ENCODE measurements around the gene PARVA.
A peak's percentile ranks its signal among the peaks of the same experiment; 100 is the strongest.
"Not testable (repeated sequence)": the region's sequence is repeated elsewhere in the genome, so short reads cannot be mapped to it uniquely, and the experiment has no call there.

The PARVA gene

DNA sequence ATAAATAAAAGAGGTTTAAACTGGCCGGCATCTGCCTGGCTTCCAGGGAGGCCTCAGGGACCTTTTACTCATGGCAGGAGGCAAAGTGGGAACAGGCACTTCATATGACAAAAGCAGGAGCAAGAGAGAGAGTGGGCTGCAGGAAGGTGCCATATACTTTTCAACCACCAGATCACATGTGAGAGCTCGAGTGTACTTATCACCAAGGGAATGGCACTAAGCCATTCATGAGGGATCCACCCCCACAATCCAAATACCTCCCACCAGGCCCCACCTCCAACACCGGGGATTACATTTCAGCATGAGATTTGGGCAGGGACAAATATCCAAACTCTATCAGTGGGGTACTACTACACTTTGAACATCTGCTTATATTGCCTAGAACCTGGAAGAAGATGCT is 126.5 kb downstream of the PARVA start:
- DNase-seq (ENCODE audit: low spot score) = no peak

DNA sequence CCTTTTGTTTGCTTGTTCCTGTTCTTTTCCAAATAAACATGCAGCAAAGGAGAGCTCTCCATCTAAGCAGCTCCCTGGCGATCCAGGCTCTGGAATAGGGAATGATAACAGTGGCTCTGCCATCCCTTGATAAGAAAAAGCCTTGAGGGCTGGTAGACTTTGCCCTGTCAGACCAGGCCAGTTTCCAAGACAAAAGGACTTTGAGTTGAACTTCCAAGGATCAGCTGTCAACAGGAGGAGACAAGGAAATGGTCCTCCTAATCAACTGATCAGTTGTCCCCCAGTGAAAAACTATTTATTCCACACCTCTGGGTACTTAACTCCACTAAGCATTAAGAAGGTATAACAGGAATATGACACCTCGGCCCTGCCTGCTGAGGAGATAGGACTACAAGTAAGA is 127.8 kb downstream of the PARVA start:
- no peak for DNase-seq (ENCODE audit: low spot score)

GRCh38 chr11:12506404-12506921 is 129.1 kb downstream of the PARVA start:
- no peak for DNase-seq (ENCODE audit: low spot score)

- DNase-seq (ENCODE audit: low spot score) = no peak
Observed at GRCh38 chr11:12507391-12507790, 130.0 kb downstream of the PARVA start.

- no peak for DNase-seq (ENCODE audit: low spot score)
Observed at GRCh38 chr11:12508151-12508751, 130.9 kb downstream of the PARVA start.

DNA sequence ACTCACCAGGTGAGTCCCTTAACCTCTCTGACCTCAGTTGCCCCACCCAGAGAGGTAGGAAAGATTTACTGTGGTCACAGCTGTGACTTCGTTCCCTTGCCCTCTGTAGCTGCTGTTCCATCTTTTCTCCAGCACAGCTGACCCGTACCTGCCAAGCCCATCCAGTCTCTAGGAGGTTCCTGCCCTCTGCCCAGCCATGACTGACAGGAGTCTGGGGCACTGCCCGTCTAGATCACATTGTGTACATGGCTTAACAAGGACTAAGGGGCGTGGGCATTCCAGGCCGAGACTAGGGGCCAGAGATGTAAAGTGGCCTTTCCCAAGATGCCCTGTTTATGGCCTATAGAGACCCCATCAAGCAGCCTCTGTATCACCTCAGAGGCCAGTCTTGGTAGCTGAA is 132.0 kb downstream of the PARVA start:
- no peak for DNase-seq (ENCODE audit: low spot score)

DNA sequence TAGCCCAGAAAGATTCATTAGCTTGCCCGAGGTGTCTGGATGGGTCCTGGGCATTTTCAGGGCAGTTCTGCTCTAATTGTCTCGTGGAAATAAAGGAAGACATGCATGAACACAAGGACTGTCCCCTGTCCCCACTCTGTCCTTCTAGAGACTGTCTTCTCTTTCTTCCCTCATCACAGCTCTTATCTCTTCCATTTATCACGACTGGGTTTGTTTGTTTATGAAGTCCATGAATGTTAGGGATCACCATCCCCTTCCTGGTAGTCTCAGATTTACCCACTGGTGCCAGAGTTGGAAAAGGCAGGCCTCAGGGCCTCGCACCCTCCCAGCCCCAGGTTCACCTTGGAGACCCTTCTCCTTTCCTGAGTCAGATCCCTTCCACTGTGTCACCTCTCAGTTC is 134.8 kb downstream of the PARVA start:
- no peak for DNase-seq (ENCODE audit: low spot score)

DNA sequence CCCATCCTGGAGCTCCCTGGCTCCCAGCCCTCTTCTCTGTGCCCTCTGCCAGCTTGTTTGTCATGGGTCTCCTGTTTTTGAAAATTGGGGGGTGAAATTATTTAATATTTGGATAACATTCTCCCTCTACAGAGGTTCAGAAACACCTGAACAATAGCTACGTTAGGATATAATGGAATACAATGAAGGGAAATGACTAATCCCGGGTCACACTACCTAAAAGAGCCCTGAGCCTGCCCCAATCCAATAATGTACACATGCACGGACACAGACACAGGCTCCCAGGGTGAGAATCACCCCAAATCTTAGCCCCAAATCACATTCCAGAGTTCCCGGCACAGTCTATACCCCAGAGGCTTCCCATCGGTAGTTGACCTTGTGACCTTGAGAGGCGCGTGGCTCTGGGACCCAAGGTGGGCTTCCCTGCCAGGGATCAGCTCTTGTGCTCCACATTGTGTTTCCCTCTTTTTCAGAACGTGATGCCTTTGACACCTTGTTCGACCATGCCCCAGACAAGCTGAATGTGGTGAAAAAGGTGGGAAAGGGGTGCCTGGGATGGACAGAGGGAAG is 135.5 kb downstream of the PARVA start:
- no peak for DNase-seq (ENCODE audit: low spot score)

DNA sequence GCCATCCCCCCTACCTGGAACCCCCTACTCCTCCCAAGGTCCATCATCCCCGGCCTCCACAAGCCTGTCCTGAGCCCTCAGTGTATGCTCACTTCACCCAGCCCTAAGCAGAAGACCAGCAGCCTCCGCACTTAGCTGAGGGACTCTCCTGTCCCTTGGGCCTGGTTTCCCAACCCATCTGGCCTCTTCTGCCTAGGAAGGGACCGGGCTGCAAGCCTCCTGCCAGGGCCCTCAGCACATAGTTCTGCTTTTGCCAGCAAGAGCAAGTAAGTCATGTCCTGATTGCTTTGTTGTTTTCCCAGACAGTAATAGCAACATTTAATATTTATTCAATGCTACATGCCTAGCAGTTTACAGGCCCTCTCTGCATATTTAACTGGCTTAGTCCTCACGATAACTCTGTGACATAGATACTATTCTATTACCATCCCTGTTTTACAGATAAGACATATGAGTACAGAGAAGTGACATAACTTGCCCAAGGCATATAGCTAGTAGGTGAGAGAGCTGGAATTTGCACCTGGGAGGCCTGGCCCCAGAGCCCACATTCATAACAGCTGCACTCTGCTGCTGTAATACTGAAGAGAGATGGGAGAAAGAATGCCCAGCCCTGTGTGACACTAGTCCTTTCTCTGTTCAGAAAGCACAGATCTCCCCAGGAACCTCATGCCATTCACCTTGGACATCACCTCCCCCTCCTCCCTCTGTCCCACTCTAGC is 139.2 kb downstream of the PARVA start:
- DNase-seq (ENCODE audit: low spot score) = no peak

GRCh38 chr11:12517306-12517705 is 139.9 kb downstream of the PARVA start:
- no peak for DNase-seq (ENCODE audit: low spot score)

DNA sequence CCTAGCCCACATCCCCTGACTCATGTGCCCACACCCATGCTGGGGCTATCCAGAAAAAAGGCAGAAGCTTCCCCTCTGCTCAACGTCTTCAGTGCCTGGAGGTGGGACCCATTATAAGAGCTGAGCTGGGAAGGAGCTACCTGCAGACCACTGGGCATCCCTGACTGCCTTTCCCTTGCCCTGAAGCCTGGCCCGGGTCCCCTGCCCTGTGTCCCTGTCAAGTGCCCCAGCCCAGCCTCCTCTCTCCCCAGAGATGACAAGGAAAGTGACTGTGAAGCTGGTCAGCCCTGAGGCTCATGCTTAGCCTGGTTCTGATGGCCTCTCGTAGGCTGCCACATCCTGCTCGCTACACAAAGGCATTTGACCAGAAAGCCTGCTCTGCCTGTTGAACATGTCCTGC is 140.4 kb downstream of the PARVA start:
- DNase-seq (ENCODE audit: low spot score) = no peak

DNA sequence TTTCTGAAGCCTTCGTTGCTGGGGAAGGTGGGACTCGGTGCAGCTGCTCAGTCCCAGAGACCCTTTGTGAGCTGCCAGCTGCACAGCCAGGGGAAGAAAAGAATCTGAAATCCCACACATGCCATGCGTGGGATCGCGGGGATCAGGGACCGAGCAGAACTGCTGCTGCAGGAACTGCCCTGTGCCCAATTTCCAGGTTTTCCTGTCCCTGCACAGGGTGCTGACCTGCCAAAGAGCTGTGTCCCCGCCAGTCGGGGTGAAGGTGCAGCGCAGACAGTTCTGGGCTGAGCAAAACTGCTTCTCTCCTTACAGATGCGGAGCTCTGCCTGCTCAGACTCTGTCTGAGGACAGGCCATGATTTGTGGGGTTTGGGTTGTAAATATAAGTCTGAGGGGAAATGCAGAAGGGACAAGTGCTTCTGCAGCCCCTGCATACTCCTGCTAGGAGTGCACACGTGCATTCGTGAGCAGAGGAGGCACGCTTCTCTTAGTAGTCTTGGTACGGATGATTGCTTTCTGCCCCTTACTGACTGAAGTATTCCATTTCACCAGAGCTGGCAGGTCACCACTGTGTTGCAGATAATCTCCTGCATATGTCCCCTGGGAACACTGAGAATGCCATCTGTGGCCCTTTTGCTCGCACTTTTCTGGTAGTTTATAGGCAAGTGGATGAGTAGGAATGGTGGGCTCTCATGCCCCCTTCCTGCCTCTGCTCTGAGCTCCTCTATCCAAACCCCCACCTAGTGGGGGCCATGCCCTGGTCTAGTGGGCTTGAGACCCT is 141.4 kb downstream of the PARVA start:
- DNase-seq (ENCODE audit: low spot score) = peak; percentile 69

DNA sequence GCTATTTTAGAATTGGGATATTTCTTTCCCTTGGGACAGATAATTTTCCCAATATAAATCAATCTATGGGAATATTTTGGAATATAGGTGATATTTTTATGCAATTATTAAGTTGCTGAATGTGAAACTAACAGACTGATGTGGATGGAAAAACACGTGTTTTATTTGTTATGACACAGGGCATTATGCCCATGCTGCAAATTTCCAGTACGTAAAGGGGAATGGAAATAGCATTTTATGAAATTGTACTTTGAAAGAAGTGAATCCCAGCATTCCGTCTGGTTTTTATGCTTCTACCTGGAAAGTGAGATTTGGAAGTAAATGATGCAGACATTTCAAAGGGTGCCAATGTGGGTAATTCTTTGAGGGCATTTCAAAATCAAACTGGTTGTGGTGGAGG is 142.7 kb downstream of the PARVA start:
- no peak for DNase-seq (ENCODE audit: low spot score)

- not testable (repeated sequence) for DNase-seq (ENCODE audit: low spot score)
Observed at GRCh38 chr11:12520576-12520975, 143.2 kb downstream of the PARVA start.

DNA sequence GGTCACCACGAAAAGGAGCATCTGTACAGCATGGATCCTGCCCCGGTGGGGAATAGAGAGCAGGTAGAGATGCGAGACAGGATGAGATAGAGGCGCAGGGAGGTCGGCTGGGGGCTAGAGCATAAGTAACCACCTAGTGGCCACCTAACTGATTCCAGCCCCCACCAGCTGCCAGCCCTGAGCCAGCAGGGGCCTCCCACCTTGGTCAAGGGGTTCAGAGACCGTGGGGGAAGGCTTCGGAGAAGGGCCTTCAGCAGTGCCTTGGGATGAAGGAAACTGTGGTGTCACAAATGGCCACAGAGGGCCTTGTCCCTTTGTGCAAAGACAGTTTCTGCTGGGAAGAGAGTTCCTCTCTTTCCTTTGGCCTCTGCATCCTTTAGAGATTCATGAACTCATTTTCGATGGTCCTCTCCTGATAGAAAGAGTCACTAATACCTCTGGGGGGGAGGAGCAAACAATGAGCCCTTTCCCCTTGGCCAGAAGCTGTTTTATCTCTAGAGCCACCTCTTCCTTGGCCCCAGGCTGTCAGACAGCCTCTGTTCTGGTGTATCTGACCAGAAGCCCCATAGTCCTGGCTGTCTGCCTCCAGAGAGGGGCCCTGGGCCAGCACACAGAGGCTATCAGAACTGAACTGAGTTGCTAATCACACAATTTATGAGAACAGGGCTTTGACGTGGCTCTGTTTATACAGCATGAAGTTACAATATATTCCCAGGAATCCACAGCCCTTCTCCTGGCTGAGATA is 146.0 kb downstream of the PARVA start:
- no peak for DNase-seq (ENCODE audit: low spot score)

DNA sequence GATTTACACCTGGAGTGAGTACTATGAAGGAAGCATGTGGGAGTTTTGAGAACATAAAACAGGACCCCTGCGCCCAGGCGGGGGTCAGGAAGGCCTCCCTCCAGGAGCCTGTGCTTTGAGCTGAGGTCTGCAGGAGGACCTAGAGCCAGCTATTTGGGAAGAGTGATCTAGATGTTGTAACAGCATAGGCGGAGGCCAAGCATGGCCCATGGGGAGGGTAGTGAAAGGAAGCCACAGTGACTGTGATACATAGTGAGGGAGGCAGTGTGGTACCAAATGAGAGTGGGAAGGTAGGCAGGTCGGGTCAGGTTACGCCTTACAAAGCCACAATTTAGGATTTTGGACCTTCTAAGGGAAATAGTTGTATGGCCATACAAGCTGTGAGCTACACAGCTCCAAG is 147.5 kb downstream of the PARVA start:
- no peak for DNase-seq (ENCODE audit: low spot score)

DNA sequence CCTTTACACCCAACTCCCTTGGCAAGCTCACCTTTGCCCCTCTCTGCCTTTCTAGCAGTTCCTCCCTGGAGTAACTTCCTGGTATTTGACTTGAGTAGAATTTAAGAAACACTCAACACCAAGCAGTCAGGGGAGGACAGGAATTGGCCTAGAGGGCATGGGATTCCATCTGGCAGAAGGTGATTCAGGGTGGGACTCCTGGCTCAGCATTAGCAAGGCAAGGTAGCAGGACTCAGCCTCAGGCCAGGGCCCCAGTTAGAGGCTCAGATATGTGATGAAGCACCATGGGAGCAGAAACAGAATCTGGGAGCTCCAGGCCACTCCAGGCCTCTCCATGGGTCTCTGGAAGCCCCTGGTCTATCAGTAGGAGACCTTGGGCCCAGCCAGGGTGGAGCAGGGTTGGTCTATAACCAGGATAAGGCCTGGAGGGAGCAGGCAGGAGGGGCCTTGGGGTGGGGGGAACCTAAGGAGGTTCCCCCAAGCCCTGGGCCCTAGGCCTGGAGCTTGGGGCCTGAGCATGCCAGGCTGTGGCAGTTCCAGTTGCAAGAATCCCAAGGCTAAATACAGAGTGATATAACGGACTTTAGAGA is 148.2 kb downstream of the PARVA start:
- no peak for DNase-seq (ENCODE audit: low spot score)

GRCh38 chr11:12526789-12527188 is 149.4 kb downstream of the PARVA start:
- DNase-seq (ENCODE audit: low spot score) = no peak

- DNase-seq (ENCODE audit: low spot score) = no peak
Observed at GRCh38 chr11:12528487-12528886, 151.1 kb downstream of the PARVA start.

DNA sequence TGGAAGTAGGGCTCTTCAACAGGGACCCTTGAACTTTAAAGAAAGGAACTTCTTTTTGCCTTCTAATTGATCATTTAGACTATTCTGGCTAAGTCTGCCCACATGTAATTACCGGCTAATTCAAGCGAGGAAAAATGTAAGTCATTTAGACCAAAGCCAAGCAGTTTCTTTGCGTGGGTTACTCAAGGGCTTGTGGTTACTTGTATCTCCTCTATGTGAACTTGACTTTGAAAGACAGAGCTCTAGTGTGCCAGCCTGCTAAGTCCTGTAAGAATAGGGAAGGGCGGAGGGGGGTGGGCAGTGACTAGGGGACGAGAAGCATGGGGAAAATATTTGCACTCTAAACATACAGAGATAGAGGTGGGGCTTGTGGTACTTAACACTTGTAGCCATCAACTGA is 151.7 kb downstream of the PARVA start:
- no peak for DNase-seq (ENCODE audit: low spot score)

GRCh38 chr11:12529793-12530192 is 152.4 kb downstream of the PARVA start:
- no peak for DNase-seq (ENCODE audit: low spot score)

DNA sequence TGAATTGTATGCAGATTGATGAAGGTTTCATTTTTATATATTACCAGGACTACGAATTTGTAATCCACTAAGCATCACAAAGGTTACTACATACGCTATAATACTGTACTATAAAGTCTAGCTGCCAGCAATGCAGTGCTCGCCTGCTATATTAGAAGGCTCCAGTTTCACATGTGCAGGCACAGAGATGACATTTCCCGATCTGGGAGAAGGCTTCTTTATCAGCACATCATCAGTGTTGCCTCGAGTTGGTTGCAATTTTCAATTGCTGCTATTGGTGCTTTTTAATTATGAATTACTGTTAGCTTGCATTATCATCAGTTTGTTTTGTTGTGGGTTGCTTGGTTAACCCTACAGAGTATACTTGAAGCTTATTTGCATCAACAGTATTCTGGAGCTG is 153.6 kb downstream of the PARVA start:
- DNase-seq (ENCODE audit: low spot score) = no peak
